CD4-positive, alpha-beta memory T cell (primary cell): Measurements from ENCODE around the gene TRAPPC2L. TPM values are rescaled to one million over a fixed set of nuclear protein-coding genes. Genes with fewer than 3 reads are reported as not detected.

Experiments used
- CTCF ChIA-PET: fragments of 350-600 bp; sonication (Branson Sonifier 250); formaldehyde crosslinking; loops from one replicate; lab custom pipeline; 2021; ENCODE audit warnings: inconsistent platforms; ENCODE audit not compliant: partially characterized antibody; lab: Charles Lee
- POLR2A ChIA-PET: fragments of 350-600 bp; sonication (Branson Sonifier 250); formaldehyde crosslinking; loops from one replicate; lab custom pipeline; 2021; ENCODE audit not compliant: partially characterized antibody; lab: Charles Lee
- DNase-seq, 5 donors: peaks; one replicate each; pipeline versions ENCODE4 v3.0.0 to v3.0.0-alpha.2; 2020 to 2022; ENCODE audit warnings: mixed read lengths in 1 of 5
- H3K27ac ChIP-seq: one replicate; pipeline ENCODE4 v1.7.0; 2013; ENCODE audit warnings: low read depth, low read length
- H3K27me3 ChIP-seq: 2 replicates; pipeline ENCODE4 v1.7.0; 2013; ENCODE audit warnings: mild to moderate bottlenecking, low read length, moderate library complexity; ENCODE audit not compliant: insufficient read depth
- H3K36me3 ChIP-seq: 2 replicates; pipeline ENCODE4 v1.7.0; 2013; ENCODE audit warnings: mild to moderate bottlenecking, low read length, moderate library complexity; ENCODE audit not compliant: insufficient read depth
- H3K4me1 ChIP-seq: 2 replicates; pipeline ENCODE4 v1.7.0; 2013; ENCODE audit warnings: mild to moderate bottlenecking, low read length, moderate library complexity; ENCODE audit not compliant: insufficient read depth
- H3K4me3 ChIP-seq, 2 donors: one replicate each; pipeline ENCODE4 v1.7.0; 2013; ENCODE audit warnings: low read length in 2 of 2, mild to moderate bottlenecking in 1 of 2
- H3K9me3 ChIP-seq, 2 donors: one replicate each; pipeline ENCODE4 v1.7.0; 2013; ENCODE audit warnings: low read length in 2 of 2, control low read depth in 1 of 2; ENCODE audit not compliant: control insufficient read depth in 1 of 2
- H3K27ac Mint-ChIP-seq, 7 donors: one replicate each; pipeline ENCODE4 v1.8.0; 2020 to 2021; ENCODE audit warnings: mixed read lengths in 7 of 7, mild to moderate bottlenecking in 6 of 7, inconsistent platforms in 3 of 7, moderate library complexity in 3 of 7
- H3K27me3 Mint-ChIP-seq, 2 donors: one replicate each; pipeline ENCODE4 v1.8.0; 2020 to 2021; ENCODE audit warnings: mixed read lengths in 2 of 2
- H3K36me3 Mint-ChIP-seq, 2 donors: one replicate each; pipeline ENCODE4 v1.8.0; 2020 to 2021; ENCODE audit warnings: mixed read lengths in 2 of 2, inconsistent platforms in 1 of 2, mild to moderate bottlenecking in 1 of 2
- H3K4me1 Mint-ChIP-seq, 4 donors: one replicate each; pipeline ENCODE4 v1.8.0; 2020 to 2021; ENCODE audit warnings: mixed read lengths in 4 of 4, mild to moderate bottlenecking in 1 of 4
- H3K4me3 Mint-ChIP-seq, 8 donors: one replicate each; pipeline ENCODE4 v1.8.0; 2020 to 2021; ENCODE audit warnings: mixed read lengths in 8 of 8, mild to moderate bottlenecking in 7 of 8, moderate library complexity in 6 of 8, inconsistent platforms in 3 of 8
- H3K9me3 Mint-ChIP-seq, 8 donors: one replicate each; pipeline ENCODE4 v1.8.0; 2020 to 2021; ENCODE audit warnings: mixed read lengths in 8 of 8, mild to moderate bottlenecking in 5 of 8, inconsistent platforms in 3 of 8, moderate library complexity in 1 of 8
- intact Hi-C: fragments of 100-400 bp; cut with micrococcal nuclease; formaldehyde crosslinking; loops from one replicate; pipeline ENCODE4 v1.15.1; 2023
- polyA plus RNA-seq, 2 donors: library from polyadenylated mRNA; unstranded; fragments of 300-500 nt; fragmentation: Illumina TruSeq; gene quantifications; one replicate each; pipeline ENCODE4 v1.2.3, GENCODE V29; 2021
- total RNA-seq, 2 experiments: library from RNA; stranded (reverse); gene quantifications; one replicate each; pipeline ENCODE4 v1.2.3, GENCODE V29; 2021

Gene TRAPPC2L
- total and polyA plus RNA-seq, 4 experiments from 2014 or later: 66.6 to 105 (median 85.7) TPM

GRCh38 chr16:88844419-88845036 is 12.4 kb upstream of the TRAPPC2L start:
- Histone ChIP-seq H3K9me3 (no peaks in the 10 kb centered on the region), H3K27ac (no peak overlapping the region), H3K4me1 (no peaks in the 10 kb centered on the region), H3K36me3 (peaks cover 5% of the 10 kb centered on the region), H3K4me3 (no peak overlapping the region), H3K27me3 (no peaks in the 10 kb centered on the region)
- POLR2A ChIA-PET: no interaction called here
- Mint-ChIP-seq H3K9me3 (no peaks in the 10 kb centered on the region), H3K27ac (no peak overlapping the region), H3K27me3 (no peaks in the 10 kb centered on the region), H3K36me3 (peaks cover 4 to 12% of the 10 kb centered on the region in 2 donors), H3K4me1 (peaks cover 0 to 2% (median 0%) of the 10 kb centered on the region in 4 donors), H3K4me3 (no peak overlapping the region)
- CTCF ChIA-PET: no interaction called here
- intact Hi-C loops: no loop called here
- no peak for DNase-seq

DNA sequence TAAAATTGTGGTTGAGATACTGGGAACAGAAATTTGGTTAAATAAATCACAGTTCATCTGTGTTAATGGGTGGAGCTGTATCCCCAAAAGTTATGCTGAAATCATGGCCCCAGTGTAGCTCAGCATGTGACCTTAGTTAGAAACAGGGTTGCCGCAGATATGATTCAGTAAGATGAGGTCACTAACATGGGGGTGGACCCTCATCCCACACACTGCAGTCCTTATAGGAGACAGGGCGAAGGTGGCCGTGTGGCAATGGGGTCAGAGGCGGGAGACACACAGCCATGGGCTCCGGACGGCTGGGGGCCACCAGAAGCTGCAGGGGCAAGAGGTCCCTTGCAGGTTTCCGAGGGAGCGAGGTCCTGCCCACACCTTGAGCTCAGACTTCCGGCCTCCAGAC is 10.8 kb upstream of the TRAPPC2L start:
- Mint-ChIP-seq H3K4me3 (no peak overlapping the region), H3K4me1 (peaks cover 0 to 2% (median 0%) of the 10 kb centered on the region in 4 donors), H3K36me3 (peaks cover 4 to 8% of the 10 kb centered on the region in 2 donors), H3K9me3 (no peaks in the 10 kb centered on the region), H3K27me3 (no peaks in the 10 kb centered on the region), H3K27ac (no peak overlapping the region)
- ChIA-PET CTCF (no interaction called here), POLR2A (interaction anchor here (1.0 kb wide), 2 partner anchors 9 to 11 kb away, joined by 3 to 4 read pairs; partner anchors contain the start of genes GALNS and TRAPPC2L)
- no peaks in the 10 kb centered on the region for H3K9me3 ChIP-seq
- no peak for DNase-seq
- no peak overlapping the region for H3K4me3 ChIP-seq
- H3K36me3 ChIP-seq: no peaks in the 10 kb centered on the region
- H3K27me3 ChIP-seq: no peaks in the 10 kb centered on the region
- no peaks in the 10 kb centered on the region for H3K4me1 ChIP-seq
- intact Hi-C loops: no loop called here
- H3K27ac ChIP-seq: no peak overlapping the region

DNA sequence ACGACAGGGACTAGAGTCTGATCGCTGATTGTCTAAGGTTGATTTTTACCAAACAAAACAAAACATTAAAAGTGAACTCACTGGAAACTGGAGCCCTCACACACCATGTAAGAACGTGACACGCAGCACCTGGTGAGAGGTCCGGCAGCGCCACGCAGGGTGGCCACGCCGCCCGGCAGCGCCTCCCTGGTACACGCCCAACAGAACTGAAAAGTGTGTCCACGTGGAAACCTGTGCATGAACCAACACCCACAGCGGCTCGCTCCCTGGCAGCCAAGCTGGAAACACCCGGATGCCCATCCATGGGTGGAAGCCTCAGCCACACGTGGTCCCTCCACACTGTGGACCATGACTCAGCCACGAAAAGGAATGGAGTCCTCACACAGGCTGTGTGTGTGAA is 9.3 kb upstream of the TRAPPC2L start:
- POLR2A ChIA-PET: no interaction called here

GRCh38 chr16:88848557-88848956 is 8.4 kb upstream of the TRAPPC2L start:
- Mint-ChIP-seq H3K36me3 (peaks cover 0 to 7% of the 10 kb centered on the region in 2 donors), H3K4me3 (no peak overlapping the region), H3K27ac (no peak overlapping the region), H3K27me3 (no peaks in the 10 kb centered on the region), H3K9me3 (no peaks in the 10 kb centered on the region), H3K4me1 (peaks cover 0 to 4% (median 3%) of the 10 kb centered on the region in 4 donors)
- ChIA-PET POLR2A (interaction anchor here (1.3 kb wide), 1 partner anchor 9 kb away, joined by 3 read pairs; no protein-coding TSS in a partner anchor), CTCF (interaction anchor here (1.3 kb wide), 1 partner anchor 10 kb away, joined by 5 read pairs; no protein-coding TSS in a partner anchor)
- H3K4me1 ChIP-seq: no peaks in the 10 kb centered on the region
- no peak overlapping the region for H3K4me3 ChIP-seq
- no peaks in the 10 kb centered on the region for H3K36me3 ChIP-seq
- intact Hi-C loops: no loop called here
- H3K27ac ChIP-seq: no peak overlapping the region
- no peak for DNase-seq
- no peaks in the 10 kb centered on the region for H3K9me3 ChIP-seq
- no peaks in the 10 kb centered on the region for H3K27me3 ChIP-seq

More for the DNA sequence above, 9.3 kb upstream of the TRAPPC2L start:
- Mint-ChIP-seq H3K9me3 (no peaks in the 10 kb centered on the region), H3K4me1 (peaks cover 0 to 4% (median 3%) of the 10 kb centered on the region in 4 donors), H3K27me3 (no peaks in the 10 kb centered on the region), H3K36me3 (peaks cover 4 to 10% of the 10 kb centered on the region in 2 donors), H3K4me3 (no peak overlapping the region), H3K27ac (no peak overlapping the region)
- no peaks in the 10 kb centered on the region for H3K4me1 ChIP-seq
- DNase-seq: no peak
- no peaks in the 10 kb centered on the region for H3K36me3 ChIP-seq
- no peak overlapping the region for H3K27ac ChIP-seq
- H3K9me3 ChIP-seq: no peaks in the 10 kb centered on the region
- no peak overlapping the region for H3K4me3 ChIP-seq
- intact Hi-C loops: no loop called here
- CTCF ChIA-PET: no interaction called here
- no peaks in the 10 kb centered on the region for H3K27me3 ChIP-seq

DNA sequence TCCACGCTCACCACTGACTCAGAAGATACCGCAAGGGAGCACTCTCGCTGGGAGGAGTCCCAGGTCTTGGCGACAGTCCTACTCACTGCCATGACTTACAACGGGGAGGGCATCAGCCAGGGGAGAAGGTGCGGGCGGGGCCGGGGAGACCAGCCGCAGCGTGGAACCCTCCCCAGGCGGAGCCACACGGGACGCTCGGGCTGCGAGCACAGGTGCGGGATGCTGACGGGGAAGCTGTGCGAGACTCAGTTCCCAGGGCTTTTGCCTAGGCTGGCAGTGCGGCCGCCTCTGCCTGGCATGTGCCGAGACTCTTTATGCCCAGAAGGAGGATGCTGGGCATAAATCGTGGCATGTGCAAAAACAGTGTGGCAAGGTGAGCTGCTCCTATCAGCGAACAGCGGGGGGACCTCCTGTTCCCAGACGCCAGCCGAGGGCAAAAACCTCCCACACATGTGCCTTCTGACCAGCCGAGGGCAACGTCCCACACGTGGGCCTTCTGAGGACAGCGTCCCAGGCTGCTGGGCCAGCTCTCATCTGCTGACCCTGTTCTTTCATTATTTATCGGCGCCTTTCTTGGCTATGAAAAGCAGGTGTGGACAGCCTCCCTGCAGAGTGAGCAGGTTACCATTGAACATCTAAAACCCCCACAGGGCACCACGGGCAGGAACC is 6.3 kb upstream of the TRAPPC2L start:
- Histone ChIP-seq H3K36me3 (no peaks in the 10 kb centered on the region), H3K27me3 (no peaks in the 10 kb centered on the region), H3K4me3 (no peak overlapping the region), H3K27ac (no peak overlapping the region), H3K4me1 (peaks cover 10% of the 10 kb centered on the region), H3K9me3 (no peaks in the 10 kb centered on the region)
- Mint-ChIP-seq H3K4me3 (no peak overlapping the region), H3K36me3 (peaks cover 0 to 7% of the 10 kb centered on the region in 2 donors), H3K4me1 (peaks cover 8 to 14% (median 10%) of the 10 kb centered on the region in 4 donors), H3K9me3 (no peaks in the 10 kb centered on the region), H3K27me3 (no peaks in the 10 kb centered on the region), H3K27ac (no peak overlapping the region)
- intact Hi-C loops: no loop called here
- ChIA-PET CTCF (no interaction called here), POLR2A (no interaction called here)
- no peak for DNase-seq

- Histone ChIP-seq H3K9me3 (no peaks in the 10 kb centered on the region), H3K36me3 (no peaks in the 10 kb centered on the region), H3K4me3 (no peak overlapping the region), H3K4me1 (peaks cover 15% of the 10 kb centered on the region), H3K27ac (no peak overlapping the region), H3K27me3 (no peaks in the 10 kb centered on the region)
- Mint-ChIP-seq H3K4me1 (peaks cover 9 to 19% (median 14%) of the 10 kb centered on the region in 4 donors), H3K4me3 (no peak overlapping the region), H3K9me3 (no peaks in the 10 kb centered on the region), H3K36me3 (peaks cover 0 to 6% of the 10 kb centered on the region in 2 donors), H3K27me3 (no peaks in the 10 kb centered on the region), H3K27ac (no peak overlapping the region)
- ChIA-PET POLR2A (interaction anchor here (1.1 kb wide), 1 partner anchor 39 kb away, joined by 3 read pairs; the partner anchor contains the start of gene APRT), CTCF (interaction anchor here (0.8 to 2.0 kb wide), 2 partner anchors 36 to 114 kb away, joined by 3 to 5 read pairs; no protein-coding TSS in a partner anchor)
- intact Hi-C loops: no loop called here
- DNase-seq: no peak
These were observed 5.3 kb upstream of the TRAPPC2L start for GRCh38 chr16:88851616-88852015.

- H3K27me3 ChIP-seq: no peaks in the 10 kb centered on the region
- intact Hi-C loops: no loop called here
- ChIA-PET CTCF (interaction anchor here (1.3 to 2.0 kb wide), 2 partner anchors 12 to 116 kb away, joined by 3 to 5 read pairs; no protein-coding TSS in a partner anchor), POLR2A (interaction anchor here (0.7 to 1.5 kb wide), 5 partner anchors 39 to 314 kb away, joined by 3 to 5 read pairs (median 3); partner anchors contain the start of gene APRT)
- no peak overlapping the region for H3K4me3 Mint-ChIP-seq
- no peak overlapping the region for H3K27ac ChIP-seq
- peaks cover 0 to 2% of the 10 kb centered on the region in 2 donors for H3K27me3 Mint-ChIP-seq
- H3K27ac Mint-ChIP-seq: no peak overlapping the region
- no peak overlapping the region for H3K4me3 ChIP-seq
- DNase-seq: no peak
- peaks cover 0 to 2% (median 0%) of the 10 kb centered on the region in 8 donors for H3K9me3 Mint-ChIP-seq
- H3K4me1 Mint-ChIP-seq: peaks cover 15 to 33% (median 23%) of the 10 kb centered on the region in 4 donors
- no peaks in the 10 kb centered on the region for H3K9me3 ChIP-seq
- no peaks in the 10 kb centered on the region for H3K36me3 ChIP-seq
- H3K4me1 ChIP-seq: peaks cover 24% of the 10 kb centered on the region
- peaks cover 0 to 11% of the 10 kb centered on the region in 2 donors for H3K36me3 Mint-ChIP-seq
These were observed 3.5 kb upstream of the TRAPPC2L start for GRCh38 chr16:88853325-88853941.
